ENCODE measurements around the gene SLC1A2.

Gene SLC1A2

GRCh38 chr11:35271031-35271430, 148.3 kb downstream of the SLC1A2 start:
- no peak for DNase-seq (ENCODE audit: low spot score)

- DNase-seq (ENCODE audit: low spot score): no peak
These were observed 149.0 kb downstream of the SLC1A2 start for GRCh38 chr11:35270342-35270741.

- DNase-seq (ENCODE audit: low spot score): no peak
These were observed 151.9 kb downstream of the SLC1A2 start for GRCh38 chr11:35267504-35267903.

- no peak for DNase-seq (ENCODE audit: low spot score)
These were observed 153.5 kb downstream of the SLC1A2 start for GRCh38 chr11:35265755-35266454.

- DNase-seq (ENCODE audit: low spot score): no peak
These were observed 156.6 kb downstream of the SLC1A2 start for GRCh38 chr11:35262735-35263134.

GRCh38 chr11:35262056-35262455, 157.3 kb downstream of the SLC1A2 start:
- DNase-seq (ENCODE audit: low spot score): no peak

- DNase-seq (ENCODE audit: low spot score): no peak
These were observed 158.2 kb downstream of the SLC1A2 start for GRCh38 chr11:35261197-35261596.

- peak; percentile 33 for DNase-seq (ENCODE audit: low spot score)
These were observed 158.9 kb downstream of the SLC1A2 start for GRCh38 chr11:35260342-35260985.

- no peak for DNase-seq (ENCODE audit: low spot score)
These were observed 159.8 kb downstream of the SLC1A2 start for GRCh38 chr11:35259529-35259928.

GRCh38 chr11:35257281-35257680, 162.1 kb downstream of the SLC1A2 start:
- no peak for DNase-seq (ENCODE audit: low spot score)

- no peak for DNase-seq (ENCODE audit: low spot score)
These were observed 163.1 kb downstream of the SLC1A2 start for GRCh38 chr11:35256296-35256695.

GRCh38 chr11:35255514-35255913, 163.8 kb downstream of the SLC1A2 start:
- no peak for DNase-seq (ENCODE audit: low spot score)

GRCh38 chr11:35253237-35253636, 166.1 kb downstream of the SLC1A2 start:
- no peak for DNase-seq (ENCODE audit: low spot score)

GRCh38 chr11:35250621-35251020, 168.7 kb downstream of the SLC1A2 start:
- DNase-seq (ENCODE audit: low spot score): no peak

GRCh38 chr11:35250192-35250591, 169.2 kb downstream of the SLC1A2 start:
- DNase-seq (ENCODE audit: low spot score): no peak

GRCh38 chr11:35248558-35249323, 170.6 kb downstream of the SLC1A2 start:
- DNase-seq (ENCODE audit: low spot score): no peak

GRCh38 chr11:35247863-35248262, 171.5 kb downstream of the SLC1A2 start:
- DNase-seq (ENCODE audit: low spot score): no peak

GRCh38 chr11:35247428-35247827, 171.9 kb downstream of the SLC1A2 start:
- DNase-seq (ENCODE audit: low spot score): no peak

- DNase-seq (ENCODE audit: low spot score): no peak
These were observed 172.6 kb downstream of the SLC1A2 start for GRCh38 chr11:35246745-35247144.

- no peak for DNase-seq (ENCODE audit: low spot score)
These were observed 173.6 kb downstream of the SLC1A2 start for GRCh38 chr11:35245786-35246185.

- DNase-seq (ENCODE audit: low spot score): no peak
These were observed 174.3 kb downstream of the SLC1A2 start for GRCh38 chr11:35245056-35245455.

- DNase-seq (ENCODE audit: low spot score): no peak
These were observed 175.6 kb downstream of the SLC1A2 start for GRCh38 chr11:35243774-35244173.

All from RKO (cell line).